NCI-H1048 (cell line): ENCODE results near the gene HCRTR2.
"Not testable (repeated sequence)": the region's sequence is repeated elsewhere in the genome, so short reads cannot be mapped to it uniquely, and the experiment has no call there.

Experiments
- DNase-seq: peaks from one replicate; lab custom pipeline; 2025; lab: John Stamatoyannopoulos, UW

The HCRTR2 gene

GRCh38 chr6:55220961-55221360, 46.6 kb downstream of the HCRTR2 start:
- DNase-seq, result no peak

GRCh38 chr6:55227862-55228261, 53.5 kb downstream of the HCRTR2 start:
- DNase-seq, result no peak

- DNase-seq, result no peak
These were observed 64.8 kb downstream of the HCRTR2 start for GRCh38 chr6:55239099-55239498.

- DNase-seq, result peak; percentile 12
These were observed 66.8 kb downstream of the HCRTR2 start for GRCh38 chr6:55240975-55241605.

- no peak for DNase-seq
These were observed 76.1 kb downstream of the HCRTR2 start for GRCh38 chr6:55250400-55250799.

- DNase-seq, result no peak
These were observed 80.8 kb downstream of the HCRTR2 start for GRCh38 chr6:55255113-55255512.

GRCh38 chr6:55260181-55260580, 85.9 kb downstream of the HCRTR2 start:
- DNase-seq, result no peak

- no peak for DNase-seq
These were observed 91.2 kb downstream of the HCRTR2 start for GRCh38 chr6:55265409-55266114.

- DNase-seq, result no peak
These were observed 92.6 kb downstream of the HCRTR2 start for GRCh38 chr6:55266896-55267295.

GRCh38 chr6:55276745-55277530, 102.6 kb downstream of the HCRTR2 start:
- DNase-seq, result peak; percentile 26

GRCh38 chr6:55277646-55278045, 103.3 kb downstream of the HCRTR2 start:
- no peak for DNase-seq

- DNase-seq, result no peak
These were observed 106.9 kb downstream of the HCRTR2 start for GRCh38 chr6:55281215-55281614.

GRCh38 chr6:55282115-55282514, 107.8 kb downstream of the HCRTR2 start:
- no peak for DNase-seq

GRCh38 chr6:55286824-55287223, 112.5 kb downstream of the HCRTR2 start:
- DNase-seq, result no peak

GRCh38 chr6:55290736-55291135, 116.4 kb downstream of the HCRTR2 start:
- no peak for DNase-seq

- no peak for DNase-seq
These were observed 118.8 kb downstream of the HCRTR2 start for GRCh38 chr6:55293116-55293515.

- DNase-seq, result not testable (repeated sequence)
These were observed 122.9 kb downstream of the HCRTR2 start for GRCh38 chr6:55297214-55297613.

GRCh38 chr6:55299286-55299985, 125.1 kb downstream of the HCRTR2 start:
- no peak for DNase-seq

GRCh38 chr6:55304747-55305146, 130.4 kb downstream of the HCRTR2 start:
- DNase-seq, result no peak

- no peak for DNase-seq
These were observed 145.8 kb downstream of the HCRTR2 start for GRCh38 chr6:55319961-55320695.

- no peak for DNase-seq
These were observed 146.4 kb downstream of the HCRTR2 start for GRCh38 chr6:55320696-55321086.

- DNase-seq, result no peak
These were observed 152.9 kb downstream of the HCRTR2 start, which contains the start of gene GFRAL for GRCh38 chr6:55327169-55327568. Gene GFRAL (plus strand): TSS chr6:55327469. CDS start chr6:55327555, 86 bp downstream.
